B cell (primary cell): ENCODE data around the gene DYRK1A.

ENCODE experiments used
- EZH2 ChIP-seq: IDR thresholded peaks from 2 replicates; pipeline ENCODE4 v1.6.1; 2012; ENCODE audit warnings: borderline replicate concordance, low read depth, mild to moderate bottlenecking, moderate library complexity, low read length; ENCODE audit not compliant: insufficient read depth, poor library complexity, severe bottlenecking
- TF ChIP-seq, protein P1 (sequence below): fragments of 200-600 bp; IDR thresholded peaks from one replicate; pipeline ENCODE4 v1.8.0; 2022; ENCODE audit warnings: antibody characterized with exemption, mild to moderate bottlenecking

DNA sequence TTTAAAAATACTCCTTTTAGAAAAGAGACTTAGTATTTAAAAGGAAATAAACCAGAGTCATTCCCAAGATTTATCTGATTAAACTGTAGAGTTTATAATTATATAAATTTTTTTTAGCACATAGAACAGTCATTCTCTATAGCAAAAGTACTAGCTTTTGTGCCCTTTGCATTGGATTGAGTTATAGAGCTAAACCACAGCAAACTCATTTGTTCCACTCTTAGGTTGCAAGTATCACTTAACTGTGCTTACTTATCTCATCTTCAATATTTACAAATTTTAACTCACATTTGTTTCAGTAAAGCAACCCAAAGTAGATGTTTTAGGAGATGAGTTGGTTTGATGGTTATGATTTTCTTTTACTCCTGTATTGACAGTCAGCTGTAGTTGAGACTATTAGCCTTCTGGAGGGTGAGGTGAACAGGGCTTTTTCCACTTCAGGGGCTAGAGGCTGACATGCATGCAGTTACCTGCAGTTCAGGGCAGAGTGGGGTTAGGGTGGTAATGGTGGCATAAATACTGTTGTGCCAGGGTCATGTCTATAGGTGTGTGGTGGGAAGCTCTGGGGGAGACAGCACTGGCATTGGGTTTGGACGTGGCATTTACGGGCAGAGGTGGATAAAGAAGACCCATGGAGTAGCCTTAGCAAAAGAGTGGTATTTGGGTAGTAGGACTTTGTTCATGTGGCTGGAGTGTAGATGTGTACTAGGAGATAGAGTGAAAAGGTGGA, 42.1 kb downstream of the DYRK1A start:
- no peak for TF ChIP-seq EZH2
- TF ChIP-seq, protein P1, sequence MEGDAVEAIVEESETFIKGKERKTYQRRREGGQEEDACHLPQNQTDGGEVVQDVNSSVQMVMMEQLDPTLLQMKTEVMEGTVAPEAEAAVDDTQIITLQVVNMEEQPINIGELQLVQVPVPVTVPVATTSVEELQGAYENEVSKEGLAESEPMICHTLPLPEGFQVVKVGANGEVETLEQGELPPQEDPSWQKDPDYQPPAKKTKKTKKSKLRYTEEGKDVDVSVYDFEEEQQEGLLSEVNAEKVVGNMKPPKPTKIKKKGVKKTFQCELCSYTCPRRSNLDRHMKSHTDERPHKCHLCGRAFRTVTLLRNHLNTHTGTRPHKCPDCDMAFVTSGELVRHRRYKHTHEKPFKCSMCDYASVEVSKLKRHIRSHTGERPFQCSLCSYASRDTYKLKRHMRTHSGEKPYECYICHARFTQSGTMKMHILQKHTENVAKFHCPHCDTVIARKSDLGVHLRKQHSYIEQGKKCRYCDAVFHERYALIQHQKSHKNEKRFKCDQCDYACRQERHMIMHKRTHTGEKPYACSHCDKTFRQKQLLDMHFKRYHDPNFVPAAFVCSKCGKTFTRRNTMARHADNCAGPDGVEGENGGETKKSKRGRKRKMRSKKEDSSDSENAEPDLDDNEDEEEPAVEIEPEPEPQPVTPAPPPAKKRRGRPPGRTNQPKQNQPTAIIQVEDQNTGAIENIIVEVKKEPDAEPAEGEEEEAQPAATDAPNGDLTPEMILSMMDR, result no peak
